ENCODE measurements around the gene DCK. TPM values are rescaled to one million over a fixed set of nuclear protein-coding genes. Genes with fewer than 3 reads are reported as not detected.
"Not testable (repeated sequence)": the region's sequence is repeated elsewhere in the genome, so short reads cannot be mapped to it uniquely, and the experiment has no call there.

The DCK gene
- total RNA-seq, 4 donors from 2014 or later = 10.9 to 15.2 (median 14.6) TPM

DNA sequence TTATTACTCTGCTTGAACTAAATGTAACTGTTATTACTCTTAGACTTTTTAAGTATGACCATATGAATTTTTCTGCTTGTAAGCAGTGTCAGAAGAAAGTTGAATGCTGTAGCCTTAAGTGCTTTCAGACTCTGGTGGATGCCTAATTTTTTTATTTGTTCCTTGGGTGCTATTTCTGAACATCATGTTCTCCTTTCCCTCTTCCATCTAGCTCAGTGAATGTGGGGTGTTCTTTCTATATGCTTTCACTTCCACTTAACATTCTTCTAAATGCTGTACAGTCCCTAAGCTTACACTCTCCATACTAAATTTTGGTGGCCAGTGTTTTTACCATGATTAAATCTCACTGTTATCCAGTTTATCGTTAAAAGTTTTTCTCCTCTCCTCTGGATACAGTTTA lies 3.6 kb downstream of the DCK start:
- no peak for TF ChIP-seq CTCF (IDR thresholded peaks at IDR 0.05)
- no peak for TF ChIP-seq POLR2A (IDR thresholded peaks at IDR 0.05)
- Histone ChIP-seq H3K4me3 (replicated peaks in 1 of 3) (no peak overlapping the region), H3K4me1 (peaks cover 7 to 13% of the 10 kb centered on the region in 2 donors), H3K27me3 (no peaks in the 10 kb centered on the region), H3K36me3 (no peaks in the 10 kb centered on the region), H3K27ac (no peak overlapping the region), H3K9me3 (no peaks in the 10 kb centered on the region)
- 89% methylated on average over 1 of the region's 1 CpG for WGBS, 2 donors
- DNase-seq = no peak
- intact Hi-C loops (cut with DNase I) = loop anchor here (10.0 kb wide), 2 partner anchors 162 to 312 kb away; partner anchors contain the start of genes GRSF1 and UTP3

DNA sequence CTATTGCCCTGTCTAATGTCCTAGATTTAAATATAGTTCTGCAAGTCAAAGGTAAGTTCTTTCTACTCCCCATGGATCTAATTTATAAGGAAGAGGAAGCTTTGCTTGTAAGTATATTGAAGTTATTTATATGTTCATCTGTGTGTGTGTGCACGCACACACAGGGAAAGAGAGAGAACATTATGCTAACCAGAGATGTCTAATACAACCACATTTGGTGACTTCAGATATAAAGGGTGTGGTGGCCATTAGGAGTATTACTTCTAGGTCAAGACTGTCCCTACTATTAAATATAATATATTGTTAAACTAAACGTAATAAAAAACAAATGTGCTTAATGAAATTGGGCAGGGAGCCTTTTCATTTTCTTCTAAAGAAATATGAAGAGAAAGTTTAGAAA lies 4.1 kb downstream of the DCK start:
- Histone ChIP-seq H3K4me1 (peaks cover 4 to 10% of the 10 kb centered on the region in 2 donors), H3K4me3 (replicated peaks in 1 of 3) (no peak overlapping the region), H3K9me3 (no peaks in the 10 kb centered on the region), H3K27ac (no peak overlapping the region), H3K36me3 (no peaks in the 10 kb centered on the region), H3K27me3 (no peaks in the 10 kb centered on the region)
- no peak for TF ChIP-seq POLR2A (IDR thresholded peaks at IDR 0.05)
- TF ChIP-seq CTCF (IDR thresholded peaks at IDR 0.05) = no peak
- 71 to 74% methylated on average over 2 of the region's 2 CpGs for WGBS, 2 donors
- intact Hi-C loops (cut with DNase I) = loop anchor here (10.0 kb wide), 2 partner anchors 163 to 313 kb away; partner anchors contain the start of genes GRSF1 and UTP3
- no peak for DNase-seq

- H3K9me3 ChIP-seq; H3K4me1 ChIP-seq; H3K4me3 ChIP-seq (replicated peaks in 1 of 3); H3K27me3 ChIP-seq; DNase-seq; H3K27ac ChIP-seq; H3K36me3 ChIP-seq: not testable (repeated sequence)
- intact Hi-C loops (cut with DNase I) = loop anchor here (10.0 kb wide), 2 partner anchors 165 to 315 kb away; partner anchors contain the start of genes GRSF1 and UTP3
Observed at GRCh38 chr4:70999639-71000038, 6.2 kb downstream of the DCK start.

DNA sequence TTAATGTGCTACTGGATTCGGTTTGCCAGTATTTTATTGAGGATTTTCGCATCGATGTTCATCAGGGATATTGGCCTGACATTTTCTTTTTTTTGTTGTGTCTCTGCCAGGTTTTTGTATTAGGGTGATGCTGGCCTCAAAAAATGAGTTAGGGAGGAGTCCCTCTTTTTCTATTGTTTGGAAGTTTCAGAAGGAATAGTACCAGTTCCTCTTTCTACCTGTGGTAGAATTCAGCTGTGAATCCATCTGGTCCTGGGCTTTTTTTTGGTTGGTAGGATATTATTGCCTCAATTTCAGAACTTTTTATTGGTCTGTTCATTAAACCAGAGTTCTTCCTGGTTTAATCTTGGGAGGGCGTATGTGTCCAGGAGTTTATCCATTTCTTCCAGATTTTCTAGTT lies 7.9 kb downstream of the DCK start:
- H3K27me3 ChIP-seq; H3K27ac ChIP-seq; H3K4me1 ChIP-seq; H3K9me3 ChIP-seq; H3K36me3 ChIP-seq; intact Hi-C loops (cut with DNase I); DNase-seq; H3K4me3 ChIP-seq (replicated peaks in 1 of 3): not testable (repeated sequence)
- WGBS, 2 donors = 95 to 98% methylated on average over 4 of the region's 4 CpGs

GRCh38 chr4:71004281-71004851 lies 10.9 kb downstream of the DCK start:
- TF ChIP-seq CTCF (IDR thresholded peaks at IDR 0.05) (no peak), POLR2A (IDR thresholded peaks at IDR 0.05) (no peak)
- H3K4me1 ChIP-seq = no peaks in the 10 kb centered on the region
- H3K9me3 ChIP-seq = no peaks in the 10 kb centered on the region
- peak; percentile 15 to 33 for DNase-seq
- no peak overlapping the region for H3K27ac ChIP-seq
- no peak overlapping the region for H3K4me3 ChIP-seq (replicated peaks in 1 of 3)
- H3K36me3 ChIP-seq = no peaks in the 10 kb centered on the region
- intact Hi-C loops (cut with DNase I) = no loop called here
- H3K27me3 ChIP-seq = no peaks in the 10 kb centered on the region
- 50 to 69% methylated on average over 3 to 5 of the region's 7 CpGs for WGBS, 2 donors

DNA sequence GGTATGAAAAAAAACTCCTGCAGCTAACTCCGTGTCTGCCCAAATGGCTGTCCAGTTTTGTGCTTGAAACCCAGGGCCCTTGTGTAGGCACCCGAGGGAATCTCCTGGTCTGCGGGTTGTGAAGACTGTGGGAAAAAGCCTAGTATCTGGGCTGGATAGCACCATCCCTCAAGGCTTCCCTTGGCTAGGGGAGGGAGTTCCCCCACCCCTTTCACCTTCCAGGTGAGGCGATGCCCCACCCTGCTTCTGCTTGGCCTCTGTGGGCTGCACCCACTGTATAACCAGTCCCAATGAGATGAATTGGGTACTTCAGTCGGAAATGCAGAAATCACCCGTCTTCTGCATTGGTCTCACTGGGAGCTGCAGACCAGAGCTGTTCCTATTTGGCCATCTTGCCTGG lies 11.6 kb downstream of the DCK start:
- not testable (repeated sequence) for H3K4me1 ChIP-seq; H3K27ac ChIP-seq; H3K4me3 ChIP-seq (replicated peaks in 1 of 3); H3K36me3 ChIP-seq; H3K9me3 ChIP-seq; H3K27me3 ChIP-seq
- peak; percentile 18 to 19 for DNase-seq
- intact Hi-C loops (cut with DNase I) = loop anchor here (5.0 kb wide), 1 partner anchor 353 kb away; no protein-coding TSS in a partner anchor
- 58 to 64% methylated on average over 6 of the region's 6 CpGs for WGBS, 2 donors
